SK-N-SH (cell line): ENCODE data around the gene NTSR1. TPM values are rescaled to one million over a fixed set of nuclear protein-coding genes. Genes with fewer than 3 reads are reported as not detected.

ENCODE experiments used
- CTCF ChIA-PET: fragments of 300-600, 350-600 bp; formaldehyde crosslinking; extraction: SDS; loops from one replicate; lab custom pipeline; 2021; lab: Yijun Ruan, JAX
- POLR2A ChIA-PET: fragments of 350-600 bp; sonication (Branson Sonifier 250); formaldehyde crosslinking; extraction: SDS; loops from one replicate; lab custom pipeline; 2020; ENCODE audit warnings: antibody characterized with exemption, inconsistent platforms; lab: Yijun Ruan, JAX
- DNase-seq: peaks from one replicate; pipeline ENCODE4 v3.0.0; 2012
- H2AFZ ChIP-seq: fragments of 200-600 bp; sonication (generic); 2 replicates; pipeline ENCODE4 v1.8.1; 2016; ENCODE audit warnings: antibody characterized with exemption, mild to moderate bottlenecking, low read depth
- H3F3A ChIP-seq: fragments of 200-600 bp; sonication (generic); replicated peaks from 2 replicates; pipeline ENCODE3; 2016; ENCODE audit warnings: antibody characterized with exemption, mild to moderate bottlenecking; ENCODE audit not compliant: insufficient read depth
- H3K27ac ChIP-seq, 2 experiments: fragments of 200-500 bp in 1 of 2; fragments of 200-600 bp in 1 of 2; sonication (Bioruptor generic) in 1 of 2; sonication (generic), shearing (Covaris generic) in 1 of 2; 2 replicates each; pipeline versions ENCODE4 v1.5.1 to v1.6.1; 2014 to 2016; ENCODE audit warnings: low read depth in 2 of 2, inconsistent platforms in 1 of 2, low read length in 1 of 2, mild to moderate bottlenecking in 1 of 2, mixed read lengths in 1 of 2
- H3K27me3 ChIP-seq: fragments of 200-600 bp; sonication (generic), shearing (Covaris generic); 2 replicates; pipeline ENCODE4 v1.6.1; 2016; ENCODE audit warnings: mixed run types; ENCODE audit not compliant: insufficient read depth
- H3K36me3 ChIP-seq, 2 experiments: fragments of 200-500 bp in 1 of 2; fragments of 200-600 bp in 1 of 2; sonication (Bioruptor generic) in 1 of 2; sonication (generic) in 1 of 2; replicated peaks in 1 of 2; 2 replicates each; pipeline versions ENCODE3 to v1.5.1; 2014 to 2016; ENCODE audit warnings: low read length in 1 of 2, mild to moderate bottlenecking in 1 of 2; ENCODE audit not compliant: insufficient read depth in 2 of 2, control insufficient read depth in 1 of 2
- H3K4me1 ChIP-seq, 2 experiments: fragments of 200-500 bp in 1 of 2; fragments of 200-600 bp in 1 of 2; sonication (Bioruptor generic) in 1 of 2; sonication (generic), shearing (Covaris generic) in 1 of 2; 2 replicates each; pipeline versions ENCODE4 v1.5.1 to v1.6.1; 2014 to 2016; ENCODE audit warnings: low read depth in 1 of 2, low read length in 1 of 2, mixed run types in 1 of 2; ENCODE audit not compliant: insufficient read depth in 2 of 2, control insufficient read depth in 1 of 2
- H3K4me2 ChIP-seq: fragments of 200-600 bp; sonication (generic), shearing (Covaris generic); 2 replicates; pipeline ENCODE4 v1.6.1; 2017; ENCODE audit warnings: mixed run types
- H3K4me3 ChIP-seq, 2 experiments: fragments of 200-500 bp in 1 of 2; fragments of 200-600 bp in 1 of 2; sonication (Bioruptor generic) in 1 of 2; sonication (generic), shearing (Covaris generic) in 1 of 2; 2 replicates each; pipeline versions ENCODE4 v1.5.1 to v1.8.1; 2014 to 2016; ENCODE audit warnings: low read depth in 2 of 2, inconsistent platforms in 1 of 2, low read length in 1 of 2, mild to moderate bottlenecking in 1 of 2, mixed read lengths in 1 of 2, moderate library complexity in 1 of 2
- H3K79me2 ChIP-seq: fragments of 200-600 bp; sonication (generic); 2 replicates; pipeline ENCODE4 v1.8.1; 2017; ENCODE audit warnings: mild to moderate bottlenecking; ENCODE audit not compliant: insufficient read depth
- H3K9ac ChIP-seq: fragments of 200-600 bp; sonication (generic); 2 replicates; pipeline ENCODE4 v1.6.1; 2017; ENCODE audit warnings: mixed run types
- H3K9me2 ChIP-seq: fragments of 200-600 bp; sonication (generic); 2 replicates; pipeline ENCODE4 v1.6.1; 2017; ENCODE audit warnings: mixed run types
- H3K9me3 ChIP-seq: fragments of 200-600 bp; sonication (generic); 2 replicates; pipeline ENCODE4 v1.6.1; 2017; ENCODE audit warnings: mixed run types, mild to moderate bottlenecking, moderate library complexity
- H4K20me1 ChIP-seq: fragments of 200-600 bp; sonication (generic); 2 replicates; pipeline ENCODE4 v1.6.1; 2017; ENCODE audit warnings: mild to moderate bottlenecking, mixed run types; ENCODE audit not compliant: insufficient read depth
- CTCF ChIP-seq: fragments of 200-600 bp; sonication (generic); IDR thresholded peaks from 2 replicates; pipeline ENCODE4 v1.6.1; 2017; ENCODE audit warnings: antibody characterized with exemption, mild to moderate bottlenecking, moderate library complexity
- ELF1 ChIP-seq: IDR thresholded peaks from 2 replicates; pipeline ENCODE4 v1.4.0; 2012
- FOSL2 ChIP-seq: IDR thresholded peaks from 2 replicates; pipeline ENCODE4 v1.4.0; 2012; ENCODE audit warnings: low read depth, mild to moderate bottlenecking, moderate library complexity, borderline replicate concordance
- FOXJ3 ChIP-seq: sonication (generic); formaldehyde crosslinking; IDR thresholded peaks from 2 replicates; pipeline ENCODE4 v1.5.1; 2020; ENCODE audit warnings: mild to moderate bottlenecking, missing genetic modification reagents
- FOXM1 ChIP-seq: IDR thresholded peaks from 2 replicates; pipeline ENCODE4 v1.4.0; 2012; ENCODE audit warnings: low read depth, mild to moderate bottlenecking
- GABPA ChIP-seq: IDR thresholded peaks from 2 replicates; pipeline ENCODE4 v1.4.0; 2012; ENCODE audit warnings: low read depth, mild to moderate bottlenecking
- JUND ChIP-seq: IDR thresholded peaks from 2 replicates; pipeline ENCODE4 v1.4.0; 2012
- NRF1 ChIP-seq: IDR thresholded peaks from 2 replicates; pipeline ENCODE4 v1.6.1; 2012; ENCODE audit warnings: low read depth, mild to moderate bottlenecking, low read length
- RAD21 ChIP-seq: IDR thresholded peaks from 2 replicates; pipeline ENCODE4 v1.6.1; 2012; ENCODE audit warnings: mild to moderate bottlenecking, low read length
- SIN3A ChIP-seq: IDR thresholded peaks from 2 replicates; pipeline ENCODE4 v1.6.1; 2012; ENCODE audit warnings: low read depth, mild to moderate bottlenecking, low read length, moderate library complexity, borderline replicate concordance
- SMC3 ChIP-seq: IDR thresholded peaks from 2 replicates; pipeline ENCODE4 v1.6.1; 2012; ENCODE audit warnings: low read depth, low read length, improper control_type of control experiment
- TCF12 ChIP-seq: IDR thresholded peaks from 2 replicates; pipeline ENCODE4 v1.4.0; 2012
- USF1 ChIP-seq: IDR thresholded peaks from 2 replicates; pipeline ENCODE4 v1.4.0; 2012; ENCODE audit warnings: low read depth, borderline replicate concordance
- USF2 ChIP-seq: fragments of 150-350 bp; IDR thresholded peaks from 2 replicates; pipeline ENCODE4 v1.6.1; 2017; ENCODE audit warnings: antibody characterized with exemption, low read length, low read depth, borderline replicate concordance
- YY1 ChIP-seq: IDR thresholded peaks from 2 replicates; pipeline ENCODE4 v1.4.0; 2012; ENCODE audit warnings: low read depth, mild to moderate bottlenecking
- ZBTB33 ChIP-seq: IDR thresholded peaks from 2 replicates; pipeline ENCODE4 v1.4.0; 2012; ENCODE audit warnings: low read depth, borderline replicate concordance
- WGBS: methylation state at CpG from one replicate; pipeline ENCODE4 v1.1.6; 2017; ENCODE audit warnings: low lambda C conversion rate; 5-methylcytosine and 5-hydroxymethylcytosine counted together
- polyA plus RNA-seq, 3 experiments: library from polyadenylated mRNA; depleted of rRNA; stranded (reverse); fragments of >200 nt; gene quantifications; 2 replicates each; pipeline ENCODE4 v1.2.3, GENCODE V29; 2012
- TF ChIP-seq, protein P1 (sequence below): IDR thresholded peaks from 2 replicates; pipeline ENCODE4 v1.6.1; 2012; ENCODE audit warnings: mild to moderate bottlenecking, low read depth, low read length, moderate library complexity
- TF ChIP-seq, protein P2 (sequence below): fragments of 150-350 bp; IDR thresholded peaks from 2 replicates; pipeline ENCODE4 v1.6.1; 2016; ENCODE audit warnings: mild to moderate bottlenecking, low read depth, low read length
- TF ChIP-seq, protein P3 (sequence below): IDR thresholded peaks from 2 replicates; pipeline ENCODE4; 2012

The NTSR1 gene
- polyA plus RNA-seq, 1 of the 3 experiments (the other 2 are of a cell fraction): 8.2 TPM

DNA sequence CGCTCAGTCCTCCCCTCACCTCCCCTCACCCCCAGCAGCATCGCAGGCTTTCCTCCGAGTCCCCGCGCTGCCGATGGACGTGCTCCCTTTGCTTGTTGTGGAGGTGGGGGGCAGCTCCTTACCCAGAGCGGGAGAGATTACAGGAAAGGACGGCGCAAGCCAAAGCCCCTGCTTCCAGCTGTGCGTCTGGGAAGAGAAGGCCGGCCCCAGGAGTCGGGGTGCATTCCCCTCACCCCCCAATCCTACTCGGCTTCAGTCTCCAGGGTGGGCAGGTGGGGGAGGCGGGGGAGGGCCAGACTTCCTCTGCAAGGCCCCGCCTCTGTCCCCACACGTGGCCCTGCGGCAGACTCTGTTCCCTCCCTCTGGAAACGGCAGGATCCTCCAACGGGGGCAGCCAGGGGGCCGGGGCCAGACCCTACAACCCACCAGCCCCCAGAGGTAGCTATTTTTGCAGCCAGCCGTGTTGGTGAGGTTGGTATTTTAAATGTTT lies 43.6 kb downstream of the NTSR1 start:
- ChIA-PET POLR2A (no interaction called here), CTCF (interaction anchor here (1.1 kb wide), 1 partner anchor 38 kb away, joined by 3 read pairs; no protein-coding TSS in a partner anchor)
- H4K20me1 ChIP-seq: no peaks in the 10 kb centered on the region
- H3K9me3 ChIP-seq: no peaks in the 10 kb centered on the region
- no peak for TF ChIP-seq RAD21
- no peak for TF ChIP-seq USF1
- no peak for TF ChIP-seq USF2
- TF ChIP-seq, protein P1, sequence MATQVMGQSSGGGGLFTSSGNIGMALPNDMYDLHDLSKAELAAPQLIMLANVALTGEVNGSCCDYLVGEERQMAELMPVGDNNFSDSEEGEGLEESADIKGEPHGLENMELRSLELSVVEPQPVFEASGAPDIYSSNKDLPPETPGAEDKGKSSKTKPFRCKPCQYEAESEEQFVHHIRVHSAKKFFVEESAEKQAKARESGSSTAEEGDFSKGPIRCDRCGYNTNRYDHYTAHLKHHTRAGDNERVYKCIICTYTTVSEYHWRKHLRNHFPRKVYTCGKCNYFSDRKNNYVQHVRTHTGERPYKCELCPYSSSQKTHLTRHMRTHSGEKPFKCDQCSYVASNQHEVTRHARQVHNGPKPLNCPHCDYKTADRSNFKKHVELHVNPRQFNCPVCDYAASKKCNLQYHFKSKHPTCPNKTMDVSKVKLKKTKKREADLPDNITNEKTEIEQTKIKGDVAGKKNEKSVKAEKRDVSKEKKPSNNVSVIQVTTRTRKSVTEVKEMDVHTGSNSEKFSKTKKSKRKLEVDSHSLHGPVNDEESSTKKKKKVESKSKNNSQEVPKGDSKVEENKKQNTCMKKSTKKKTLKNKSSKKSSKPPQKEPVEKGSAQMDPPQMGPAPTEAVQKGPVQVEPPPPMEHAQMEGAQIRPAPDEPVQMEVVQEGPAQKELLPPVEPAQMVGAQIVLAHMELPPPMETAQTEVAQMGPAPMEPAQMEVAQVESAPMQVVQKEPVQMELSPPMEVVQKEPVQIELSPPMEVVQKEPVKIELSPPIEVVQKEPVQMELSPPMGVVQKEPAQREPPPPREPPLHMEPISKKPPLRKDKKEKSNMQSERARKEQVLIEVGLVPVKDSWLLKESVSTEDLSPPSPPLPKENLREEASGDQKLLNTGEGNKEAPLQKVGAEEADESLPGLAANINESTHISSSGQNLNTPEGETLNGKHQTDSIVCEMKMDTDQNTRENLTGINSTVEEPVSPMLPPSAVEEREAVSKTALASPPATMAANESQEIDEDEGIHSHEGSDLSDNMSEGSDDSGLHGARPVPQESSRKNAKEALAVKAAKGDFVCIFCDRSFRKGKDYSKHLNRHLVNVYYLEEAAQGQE: no peak
- TF ChIP-seq ZBTB33: no peak
- TF ChIP-seq CTCF: no peak
- no peak for TF ChIP-seq YY1
- TF ChIP-seq, protein P2, sequence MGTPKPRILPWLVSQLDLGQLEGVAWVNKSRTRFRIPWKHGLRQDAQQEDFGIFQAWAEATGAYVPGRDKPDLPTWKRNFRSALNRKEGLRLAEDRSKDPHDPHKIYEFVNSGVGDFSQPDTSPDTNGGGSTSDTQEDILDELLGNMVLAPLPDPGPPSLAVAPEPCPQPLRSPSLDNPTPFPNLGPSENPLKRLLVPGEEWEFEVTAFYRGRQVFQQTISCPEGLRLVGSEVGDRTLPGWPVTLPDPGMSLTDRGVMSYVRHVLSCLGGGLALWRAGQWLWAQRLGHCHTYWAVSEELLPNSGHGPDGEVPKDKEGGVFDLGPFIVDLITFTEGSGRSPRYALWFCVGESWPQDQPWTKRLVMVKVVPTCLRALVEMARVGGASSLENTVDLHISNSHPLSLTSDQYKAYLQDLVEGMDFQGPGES: no peak
- TF ChIP-seq NRF1: no peak
- TF ChIP-seq ELF1: no peak
- TF ChIP-seq TCF12: no peak
- TF ChIP-seq FOXM1: no peak
- TF ChIP-seq FOSL2: no peak
- no peak for TF ChIP-seq FOXJ3 (CRISPR knock-in tag)
- TF ChIP-seq GABPA: no peak
- TF ChIP-seq, protein P3, sequence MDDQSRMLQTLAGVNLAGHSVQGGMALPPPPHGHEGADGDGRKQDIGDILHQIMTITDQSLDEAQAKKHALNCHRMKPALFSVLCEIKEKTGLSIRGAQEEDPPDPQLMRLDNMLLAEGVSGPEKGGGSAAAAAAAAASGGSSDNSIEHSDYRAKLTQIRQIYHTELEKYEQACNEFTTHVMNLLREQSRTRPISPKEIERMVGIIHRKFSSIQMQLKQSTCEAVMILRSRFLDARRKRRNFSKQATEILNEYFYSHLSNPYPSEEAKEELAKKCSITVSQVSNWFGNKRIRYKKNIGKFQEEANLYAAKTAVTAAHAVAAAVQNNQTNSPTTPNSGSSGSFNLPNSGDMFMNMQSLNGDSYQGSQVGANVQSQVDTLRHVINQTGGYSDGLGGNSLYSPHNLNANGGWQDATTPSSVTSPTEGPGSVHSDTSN: no peak
- TF ChIP-seq JUND: no peak
- no peak for TF ChIP-seq SMC3
- TF ChIP-seq SIN3A: no peak
- no peaks in the 10 kb centered on the region for H3F3A ChIP-seq
- no peaks in the 10 kb centered on the region for H3K79me2 ChIP-seq
- no peaks in the 10 kb centered on the region; a peak in 1 of 4 replicates for H3K4me1 ChIP-seq
- no peak overlapping the region for H3K4me3 ChIP-seq
- no peaks in the 10 kb centered on the region for H3K9me2 ChIP-seq
- no peak overlapping the region for H2AFZ ChIP-seq
- H3K4me2 ChIP-seq: no peak overlapping the region
- H3K27me3 ChIP-seq: no peaks in the 10 kb centered on the region
- H3K27ac ChIP-seq: no peak overlapping the region
- DNase-seq: no peak
- H3K9ac ChIP-seq: no peak overlapping the region
- WGBS: 82% methylated on average over 14 of the region's 22 CpGs
- no peaks in the 10 kb centered on the region for H3K36me3 ChIP-seq
